Neural cell (in vitro differentiated cells): ENCODE measurements around the gene TARBP2. TPM values are rescaled to one million over a fixed set of nuclear protein-coding genes. Genes with fewer than 3 reads are reported as not detected.

Experiments
- H2AFZ ChIP-seq: fragments of 200-600, 300-800 bp; sonication (generic), shearing (Covaris generic); 2 replicates; pipeline ENCODE4 v1.6.0; 2014; ENCODE audit warnings: low read depth, mild to moderate bottlenecking, antibody characterized with exemption, low read length, moderate library complexity
- H3F3A ChIP-seq: fragments of 200-600 bp; shearing (Covaris generic); 2 replicates; pipeline ENCODE4 v1.6.1; 2016; ENCODE audit warnings: mild to moderate bottlenecking, moderate library complexity, mixed read lengths, antibody characterized with exemption, low read length; ENCODE audit not compliant: insufficient read depth, poor library complexity, severe bottlenecking
- H3K27ac ChIP-seq: fragments of 200-600, 300-800 bp; sonication (generic), shearing (Covaris generic); 2 replicates; pipeline ENCODE4 v1.5.1; 2014; ENCODE audit warnings: mild to moderate bottlenecking, low read length, moderate library complexity
- H3K27me3 ChIP-seq: fragments of 300-800, 200-600 bp; sonication (generic), shearing (Covaris generic); 2 replicates; pipeline ENCODE4 v1.6.0; 2014; ENCODE audit warnings: mild to moderate bottlenecking, low read depth, low read length, moderate library complexity; ENCODE audit not compliant: insufficient read depth
- H3K36me3 ChIP-seq: fragments of 300-800, 200-600 bp; sonication (generic), shearing (Covaris generic); 2 replicates; pipeline ENCODE4 v1.5.1; 2014; ENCODE audit warnings: mild to moderate bottlenecking, antibody characterized with exemption, low read length, moderate library complexity; ENCODE audit not compliant: insufficient read depth
- H3K4me2 ChIP-seq: fragments of 300-800, 200-600 bp; sonication (generic), shearing (Covaris generic); 2 replicates; pipeline ENCODE4 v1.6.0; 2014; ENCODE audit warnings: mild to moderate bottlenecking, low read length
- H3K4me3 ChIP-seq: fragments of 300-800, 200-600 bp; sonication (generic), shearing (Covaris generic); 2 replicates; pipeline ENCODE4 v1.5.1; 2014; ENCODE audit warnings: mild to moderate bottlenecking, low read length, moderate library complexity
- H3K79me2 ChIP-seq: fragments of 200-600 bp; shearing (Covaris generic); replicated peaks from 2 replicates; pipeline ENCODE4 v1.6.0; 2014; ENCODE audit warnings: mild to moderate bottlenecking, low read length, moderate library complexity; ENCODE audit not compliant: insufficient read depth
- H3K9ac ChIP-seq: fragments of 300-800, 200-600 bp; sonication (generic), shearing (Covaris generic); 2 replicates; pipeline ENCODE4 v1.6.1; 2016; ENCODE audit warnings: mild to moderate bottlenecking, low read length, mixed read lengths
- H3K9me2 ChIP-seq: fragments of 200-600 bp; shearing (Covaris generic); 2 replicates; pipeline ENCODE4 v1.6.1; 2016; ENCODE audit warnings: mild to moderate bottlenecking, low read length, mixed read lengths; ENCODE audit not compliant: insufficient read depth
- H3K9me3 ChIP-seq: fragments of 200-600, 300-800 bp; sonication (generic), shearing (Covaris generic); 2 replicates; pipeline ENCODE4 v1.6.1; 2016; ENCODE audit warnings: mild to moderate bottlenecking, mixed run types, low read length, moderate library complexity, mixed read lengths
- H4K20me1 ChIP-seq: fragments of 200-600 bp; shearing (Covaris generic); 2 replicates; pipeline ENCODE4 v1.6.1; 2016; ENCODE audit warnings: mild to moderate bottlenecking, mixed run types; ENCODE audit not compliant: insufficient read depth
- CTCF ChIP-seq: fragments of 450-650 bp; IDR thresholded peaks from 2 replicates; pipeline ENCODE4 v1.5.1; 2014; ENCODE audit warnings: antibody characterized with exemption, mild to moderate bottlenecking, moderate library complexity; ENCODE audit not compliant: poor library complexity, severe bottlenecking
- EP300 ChIP-seq: fragments of 450-650 bp; conservative IDR thresholded peaks from 2 replicates; pipeline ENCODE4 v1.6.1; 2014; ENCODE audit warnings: antibody characterized with exemption, mild to moderate bottlenecking, moderate library complexity; ENCODE audit not compliant: poor library complexity, severe bottlenecking
- EZH2 ChIP-seq: fragments of 200-600, 300-800 bp; shearing (Covaris generic), sonication (generic); IDR thresholded peaks from 2 replicates; pipeline ENCODE4 v1.6.1; 2014; ENCODE audit warnings: antibody characterized with exemption, low read length, borderline replicate concordance, mild to moderate bottlenecking; ENCODE audit not compliant: insufficient read depth, poor library complexity, severe bottlenecking
- SMC3 ChIP-seq: fragments of 450-650 bp; conservative IDR thresholded peaks from 2 replicates; pipeline ENCODE4 v1.6.1; 2014; ENCODE audit warnings: antibody characterized with exemption, mild to moderate bottlenecking, moderate library complexity; ENCODE audit not compliant: poor library complexity
- polyA plus RNA-seq: library from polyadenylated mRNA; depleted of rRNA; stranded (reverse); fragments of >200 nt; gene quantifications from 2 replicates; pipeline ENCODE4 v1.2.3, GENCODE V29; 2014
- small RNA-seq, 3 experiments: library from RNA; depleted of rRNA; stranded (forward); fragments of <200 nt; gene quantifications; one replicate each; pipeline ENCODE3, GENCODE V24; 2012

TARBP2 gene
- polyA plus RNA-seq, 1 donor from 2014 or later: 135 TPM

- Histone ChIP-seq H3K27ac (no peak overlapping the region), H3K4me3 (no peak overlapping the region), H3F3A (no peaks in the 10 kb centered on the region), H3K27me3 (no peaks in the 10 kb centered on the region), H3K9me2 (no peaks in the 10 kb centered on the region), H3K36me3 (peaks cover 5% of the 10 kb centered on the region), H4K20me1 (no peaks in the 10 kb centered on the region), H3K79me2 (no peaks in the 10 kb centered on the region), H3K9me3 (no peaks in the 10 kb centered on the region), H3K4me2 (no peak overlapping the region), H3K9ac (no peak overlapping the region), H2AFZ (no peak overlapping the region)
- TF ChIP-seq CTCF (no peak), EZH2 (no peak), SMC3 (no peak), EP300 (no peak)
Observed at GRCh38 chr12:53552361-53553327, 51.6 kb downstream of the TARBP2 start.

Small RNA genes lying within 50 kb of the gene (small RNA-seq; reads per million reads assigned to genes)
- gene AC023509.3: 0 reads per million in 3 experiments

Other genes with a start within 250 kb of the TARBP2 start
- 0.33 and 4.5 TPM in 2 replicates for gene ESPL1, start 233.0 kb upstream of the TARBP2 start, polyA plus RNA-seq
- gene PFDN5, start 205.7 kb upstream of the TARBP2 start, polyA plus RNA-seq: 1,371 and 1,383 TPM in 2 replicates
- 70.5 and 84.1 TPM in 2 replicates for gene MYG1, start 201.6 kb upstream of the TARBP2 start, polyA plus RNA-seq
- gene AAAS, start 179.7 kb upstream of the TARBP2 start, polyA plus RNA-seq: 138 and 153 TPM in 2 replicates
- gene SP7, start 164.9 kb upstream of the TARBP2 start, polyA plus RNA-seq: not detected in 2 replicates
- gene SP1, start 121.1 kb upstream of the TARBP2 start, polyA plus RNA-seq: 7.3 and 9.9 TPM in 2 replicates
- not detected in 2 replicates for gene AMHR2, start 77.4 kb upstream of the TARBP2 start, polyA plus RNA-seq
- 6.4 and 11.2 TPM in 2 replicates for gene PRR13, start 59.5 kb upstream of the TARBP2 start, polyA plus RNA-seq
- gene PCBP2, start 49.2 kb upstream of the TARBP2 start, polyA plus RNA-seq: 242 and 261 TPM in 2 replicates
- gene MAP3K12, start 1.8 kb upstream of the TARBP2 start, polyA plus RNA-seq: 82.0 and 87.0 TPM in 2 replicates
- not detected in 2 replicates for gene NPFF, start 6.2 kb downstream of the TARBP2 start, polyA plus RNA-seq
- 1.9 and 6.3 TPM in 2 replicates for gene ATF7, start 125.1 kb downstream of the TARBP2 start, polyA plus RNA-seq
- gene ATP5MC2, start 174.8 kb downstream of the TARBP2 start, polyA plus RNA-seq: 227 and 331 TPM in 2 replicates
- gene CALCOCO1, start 226.2 kb downstream of the TARBP2 start, polyA plus RNA-seq: 169 and 187 TPM in 2 replicates